Caki2 (cell line): ENCODE results near the gene PHF12. TPM values are rescaled to one million over a fixed set of nuclear protein-coding genes. Genes with fewer than 3 reads are reported as not detected.

Experiments
- DNase-seq: peaks from one replicate; pipeline ENCODE4 v3.0.0-alpha.2; 2015; ENCODE audit warnings: low read depth
- in situ Hi-C: cut with HindIII; loops from 2 replicates; pipeline ENCODE4 v1.10.0; 2016; ENCODE audit warnings: low sequenced_read_pairs, low pct_unique_long_range_greater_than_20kb, mixed read lengths
- total RNA-seq: library from RNA; depleted of rRNA; stranded (reverse); fragments of >200 nt; shearing (Covaris generic); gene quantifications from 2 replicates; pipeline ENCODE4 v1.2.3, GENCODE V29; 2014; ENCODE audit warnings: low replicate concordance

PHF12 gene
- total RNA-seq, 1 experiment from 2014 or later: 19.2 TPM

- DNase-seq: no peak
- in situ Hi-C loops: no loop called here
These were observed 7.6 kb upstream of the PHF12 start for GRCh38 chr17:28958820-28959455.

- no peak for DNase-seq
- in situ Hi-C loops: no loop called here
These were observed 6.7 kb upstream of the PHF12 start for GRCh38 chr17:28957992-28958355.

GRCh38 chr17:28957277-28957991, 6.1 kb upstream of the PHF12 start:
- in situ Hi-C loops: no loop called here

GRCh38 chr17:28956861-28957260, 5.5 kb upstream of the PHF12 start:
- in situ Hi-C loops: no loop called here
- no peak for DNase-seq

More at GRCh38 chr17:28957277-28957991, 6.1 kb upstream of the PHF12 start:
- no peak for DNase-seq

GRCh38 chr17:28956112-28956511, 4.8 kb upstream of the PHF12 start:
- in situ Hi-C loops: no loop called here
- DNase-seq: no peak

- in situ Hi-C loops: no loop called here
These were observed 4.1 kb upstream of the PHF12 start for GRCh38 chr17:28955408-28955807.

GRCh38 chr17:28954886-28955285, 3.6 kb upstream of the PHF12 start:
- no peak for DNase-seq
- in situ Hi-C loops: no loop called here

More at GRCh38 chr17:28955408-28955807, 4.1 kb upstream of the PHF12 start:
- no peak for DNase-seq

- in situ Hi-C loops: no loop called here
- DNase-seq: peak; percentile 41
These were observed 2.3 kb upstream of the PHF12 start for GRCh38 chr17:28953444-28954118.

GRCh38 chr17:28951991-28952975, 965 bp upstream of the PHF12 start:
- peak; percentile 99 for DNase-seq
- in situ Hi-C loops: no loop called here

- DNase-seq: no peak
- in situ Hi-C loops: no loop called here
These were observed 428 bp downstream of the PHF12 start for GRCh38 chr17:28950752-28951427.

GRCh38 chr17:28950017-28950751, 1.1 kb downstream of the PHF12 start:
- peak; percentile 46 for DNase-seq
- in situ Hi-C loops: no loop called here

GRCh38 chr17:28949185-28950016, 1.9 kb downstream of the PHF12 start:
- in situ Hi-C loops: no loop called here
- peak; percentile 74 for DNase-seq

GRCh38 chr17:28948873-28949184, 2.5 kb downstream of the PHF12 start:
- no peak for DNase-seq
- in situ Hi-C loops: no loop called here

- in situ Hi-C loops: no loop called here
- no peak for DNase-seq
These were observed 3.0 kb downstream of the PHF12 start for GRCh38 chr17:28948342-28948741.

- in situ Hi-C loops: no loop called here
These were observed 3.7 kb downstream of the PHF12 start for GRCh38 chr17:28947639-28948038.

GRCh38 chr17:28946239-28946638, 5.1 kb downstream of the PHF12 start:
- peak; percentile 16 for DNase-seq
- in situ Hi-C loops: no loop called here

More at GRCh38 chr17:28947639-28948038, 3.7 kb downstream of the PHF12 start:
- DNase-seq: no peak
